Lung microvascular endothelial cell (primary cell): ENCODE measurements around the gene SEC11A. TPM values are rescaled to one million over a fixed set of nuclear protein-coding genes. Genes with fewer than 3 reads are reported as not detected.
A peak's percentile ranks its signal among the peaks of the same experiment; 100 is the strongest.
"Not testable (repeated sequence)": the region's sequence is repeated elsewhere in the genome, so short reads cannot be mapped to it uniquely, and the experiment has no call there.

Experiments used
- DNase-seq, 2 donors: peaks; one replicate each; pipeline versions ENCODE4 v3.0.0 to v3.0.0-alpha.2; 2010; ENCODE audit warnings: low read depth in 2 of 2
- total RNA-seq: library from RNA; depleted of rRNA; stranded (reverse); fragments of >200 nt; gene quantifications from 2 replicates; pipeline ENCODE4 v1.2.1, GENCODE V29; 2014

The SEC11A gene
- total RNA-seq, 1 donor from 2014 or later = 283 TPM

GRCh38 chr15:84737005-84737404 lies 21.1 kb upstream of the SEC11A start:
- DNase-seq = no peak

GRCh38 chr15:84736375-84736774 lies 20.4 kb upstream of the SEC11A start:
- DNase-seq = no peak

- not testable (repeated sequence) for DNase-seq
Measured at GRCh38 chr15:84735480-84736061, 19.6 kb upstream of the SEC11A start.

- DNase-seq = no peak
Measured at GRCh38 chr15:84734794-84735479, 19.0 kb upstream of the SEC11A start.

GRCh38 chr15:84731774-84732173 lies 15.8 kb upstream of the SEC11A start:
- no peak for DNase-seq

GRCh38 chr15:84727429-84727828 lies 11.5 kb upstream of the SEC11A start:
- DNase-seq = no peak

GRCh38 chr15:84725001-84725491 lies 9.1 kb upstream of the SEC11A start:
- DNase-seq = peak; percentile 49 to 77

GRCh38 chr15:84722628-84723027 lies 6.7 kb upstream of the SEC11A start:
- DNase-seq = no peak

GRCh38 chr15:84721371-84721770 lies 5.4 kb upstream of the SEC11A start:
- no peak for DNase-seq

GRCh38 chr15:84715441-84716035 lies 401 bp downstream of the SEC11A start:
- DNase-seq = peak; percentile 26 to 52

GRCh38 chr15:84714821-84715220 lies 1.1 kb downstream of the SEC11A start:
- no peak for DNase-seq

GRCh38 chr15:84714372-84714771 lies 1.6 kb downstream of the SEC11A start:
- DNase-seq = no peak

- DNase-seq = no peak
Measured at GRCh38 chr15:84703808-84704207, 12.1 kb downstream of the SEC11A start.

GRCh38 chr15:84702961-84703482 lies 12.9 kb downstream of the SEC11A start:
- peak; percentile 80 for DNase-seq

GRCh38 chr15:84699538-84700191 lies 16.3 kb downstream of the SEC11A start:
- peak in 1 of 2 donors; percentile 15 for DNase-seq

- DNase-seq = no peak
Measured at GRCh38 chr15:84697236-84697990, 18.5 kb downstream of the SEC11A start.

- no peak for DNase-seq
Measured at GRCh38 chr15:84696757-84697156, 19.2 kb downstream of the SEC11A start.

GRCh38 chr15:84690342-84690741 lies 25.6 kb downstream of the SEC11A start:
- DNase-seq = no peak

GRCh38 chr15:84689858-84690257 lies 26.1 kb downstream of the SEC11A start:
- no peak for DNase-seq

GRCh38 chr15:84686446-84686845 lies 29.5 kb downstream of the SEC11A start:
- DNase-seq = not testable (repeated sequence)

- peak in 1 of 2 donors; percentile 67 for DNase-seq
Measured at GRCh38 chr15:84685304-84685703, 30.6 kb downstream of the SEC11A start.
